HT1080 (cell line): ENCODE results near the gene MTUS2. TPM values are rescaled to one million over a fixed set of nuclear protein-coding genes. Genes with fewer than 3 reads are reported as not detected.

Experiments used
- DNase-seq: peaks from one replicate; pipeline ENCODE4 v3.0.0-alpha.2; 2015; ENCODE audit warnings: low read depth
- total RNA-seq: library from RNA; depleted of rRNA; stranded (reverse); fragments of >200 nt; shearing (Covaris generic); gene quantifications from 2 replicates; pipeline ENCODE4 v1.2.3, GENCODE V29; 2014

MTUS2 gene
- total RNA-seq, 1 experiment from 2014 or later, result 0.19 TPM

GRCh38 chr13:29222458-29222857 is 402.3 kb downstream of the MTUS2 start:
- DNase-seq, result no peak

- DNase-seq, result no peak
Observed at GRCh38 chr13:29224206-29224605, 404.1 kb downstream of the MTUS2 start.

DNA sequence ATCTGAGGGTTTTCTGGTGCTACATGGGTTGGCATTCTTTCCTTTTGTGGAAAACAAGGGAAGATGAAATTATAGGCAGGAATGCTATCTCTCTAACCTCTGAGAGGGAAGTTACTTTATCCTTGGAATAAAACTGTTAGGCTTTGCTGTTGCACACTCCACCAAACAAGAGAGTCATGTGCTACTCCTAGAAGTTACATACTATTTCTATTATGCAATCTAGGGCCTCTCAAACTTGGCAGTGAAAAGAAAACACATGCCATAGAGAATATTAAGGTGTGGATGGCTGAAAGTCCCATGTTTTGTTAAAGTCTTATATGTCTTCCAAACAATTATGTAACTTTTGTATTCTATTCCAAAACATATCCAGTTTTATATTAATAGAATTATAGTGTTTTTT is 407.4 kb downstream of the MTUS2 start:
- no peak for DNase-seq

GRCh38 chr13:29230299-29230845 is 410.2 kb downstream of the MTUS2 start:
- no peak for DNase-seq

GRCh38 chr13:29239653-29240525 is 419.8 kb downstream of the MTUS2 start:
- no peak for DNase-seq

DNA sequence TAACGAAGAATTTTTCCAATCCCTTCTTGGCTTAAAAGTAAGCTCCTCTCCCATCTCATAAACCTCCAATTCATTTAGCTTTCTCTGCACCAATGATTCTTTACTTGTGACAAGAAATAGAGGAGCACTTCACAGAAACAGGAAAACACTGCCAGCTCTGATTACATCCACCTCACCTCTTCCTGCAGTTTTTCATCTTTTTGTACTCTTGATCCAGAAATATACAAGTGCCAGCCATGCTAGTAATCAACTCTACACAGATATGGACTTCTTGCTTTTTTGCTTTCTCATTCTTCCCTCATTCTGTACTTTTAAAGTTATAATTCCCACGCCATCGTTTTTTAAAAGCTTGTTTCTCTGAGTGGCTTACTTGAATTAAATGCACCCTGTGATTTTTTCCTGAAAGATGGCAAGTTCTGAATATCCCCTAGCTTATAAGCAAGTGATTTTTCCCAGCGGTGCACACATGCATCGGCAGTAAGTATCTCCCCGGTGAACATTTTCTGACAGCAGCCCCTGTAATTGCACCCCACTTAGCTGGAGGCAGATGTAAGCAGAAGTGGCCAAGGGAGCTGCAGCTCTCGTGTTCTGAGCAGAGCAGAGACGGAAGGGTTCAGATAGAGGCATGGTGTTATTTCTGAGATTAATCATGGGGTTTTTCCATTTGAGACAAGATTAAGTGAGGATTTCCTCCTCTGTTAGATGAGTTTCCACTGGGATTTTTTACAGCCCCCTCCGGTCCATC is 434.7 kb downstream of the MTUS2 start:
- no peak for DNase-seq

GRCh38 chr13:29255567-29255966 is 435.4 kb downstream of the MTUS2 start:
- no peak for DNase-seq

DNA sequence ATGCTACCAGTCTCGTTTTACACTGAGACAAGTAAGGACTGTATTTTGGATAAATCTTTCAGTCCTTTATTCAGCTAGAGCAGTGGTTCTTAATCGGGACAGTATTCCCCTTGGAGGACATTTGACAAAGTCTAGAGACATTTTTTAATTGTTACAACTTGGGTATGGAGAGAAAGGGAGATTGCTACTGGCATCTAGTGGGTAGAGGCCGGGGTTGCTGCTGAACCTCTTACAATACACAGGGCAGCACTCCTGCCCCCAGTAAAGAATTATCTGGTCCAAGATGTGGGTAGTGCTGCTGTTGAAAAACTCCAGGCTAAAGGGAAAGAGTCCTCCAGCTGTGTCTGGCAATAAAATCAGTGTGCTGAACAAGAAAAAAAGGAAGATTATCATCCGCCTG is 440.5 kb downstream of the MTUS2 start:
- DNase-seq, result peak; percentile 4

- DNase-seq, result no peak
Observed at GRCh38 chr13:29266261-29266660, 446.1 kb downstream of the MTUS2 start.

GRCh38 chr13:29266756-29267733 is 446.9 kb downstream of the MTUS2 start:
- no peak for DNase-seq

- DNase-seq, result no peak
Observed at GRCh38 chr13:29270271-29270985, 450.3 kb downstream of the MTUS2 start.

GRCh38 chr13:29271606-29272005 is 451.5 kb downstream of the MTUS2 start:
- no peak for DNase-seq

DNA sequence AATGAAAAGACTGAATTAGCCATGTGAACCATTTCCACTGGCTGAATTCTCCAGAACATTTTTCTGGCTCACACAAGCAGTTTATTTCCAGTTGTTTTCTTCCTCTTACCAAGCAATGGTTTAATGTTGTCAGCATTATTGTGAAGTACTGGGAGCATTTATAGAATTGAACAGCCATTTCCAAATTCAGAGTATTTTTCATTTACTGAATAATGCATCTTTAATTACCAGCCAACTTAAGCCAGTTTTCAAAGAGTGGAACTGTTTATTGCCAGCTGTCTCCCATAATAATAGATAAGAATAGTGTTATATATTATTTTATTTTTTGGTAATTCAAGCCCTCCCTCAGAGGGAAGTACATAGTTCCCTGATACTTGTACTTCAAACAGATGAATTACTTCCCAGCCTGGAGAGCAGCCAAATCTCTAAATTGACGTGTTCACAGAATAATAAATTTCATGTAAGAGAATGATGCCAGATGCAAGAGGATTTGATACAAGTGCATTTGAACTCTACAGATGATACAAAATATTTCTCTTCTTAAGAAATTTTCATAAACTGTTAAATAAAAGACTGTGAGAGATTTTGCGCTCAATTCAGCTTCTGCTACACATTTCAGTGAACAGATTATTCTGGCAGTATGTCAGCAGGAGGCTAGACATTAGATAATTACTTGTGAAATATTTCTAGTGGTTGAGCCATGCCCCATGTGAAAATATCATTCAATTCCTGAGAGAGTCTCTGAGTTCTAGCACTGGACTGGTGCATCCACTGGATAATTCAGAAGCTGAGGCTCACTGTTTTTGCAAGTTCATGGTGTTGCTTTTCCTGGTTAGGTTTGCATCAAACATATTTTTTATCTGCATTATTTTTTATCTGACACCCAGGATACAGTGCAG is 459.5 kb downstream of the MTUS2 start:
- DNase-seq, result no peak

DNA sequence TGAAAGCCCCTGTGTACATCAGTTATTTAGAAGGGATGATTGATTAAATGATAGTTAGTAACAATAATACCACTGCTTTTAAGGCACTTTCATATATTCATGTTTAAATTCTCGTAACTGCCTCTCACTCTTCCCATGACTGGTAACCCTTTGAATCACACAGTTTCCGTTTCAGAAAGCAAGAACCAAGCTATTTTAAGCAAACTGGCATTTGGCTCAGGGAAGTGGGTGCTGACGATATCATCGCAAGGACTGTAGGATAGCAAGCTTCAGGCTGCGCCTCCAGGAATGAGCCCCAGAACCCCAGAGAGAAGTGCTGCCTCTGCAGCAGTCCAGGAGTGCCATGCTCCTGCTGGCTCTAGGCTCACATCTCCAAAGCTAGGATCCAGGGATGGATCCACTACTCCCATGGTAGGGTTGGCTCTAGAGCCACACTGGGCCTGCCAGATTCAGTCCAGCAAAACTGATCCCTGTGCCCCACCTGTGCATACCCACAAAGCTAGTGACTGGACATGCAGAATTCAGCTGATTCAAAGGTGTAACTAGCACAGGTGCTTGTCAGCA is 461.9 kb downstream of the MTUS2 start:
- DNase-seq, result no peak

DNA sequence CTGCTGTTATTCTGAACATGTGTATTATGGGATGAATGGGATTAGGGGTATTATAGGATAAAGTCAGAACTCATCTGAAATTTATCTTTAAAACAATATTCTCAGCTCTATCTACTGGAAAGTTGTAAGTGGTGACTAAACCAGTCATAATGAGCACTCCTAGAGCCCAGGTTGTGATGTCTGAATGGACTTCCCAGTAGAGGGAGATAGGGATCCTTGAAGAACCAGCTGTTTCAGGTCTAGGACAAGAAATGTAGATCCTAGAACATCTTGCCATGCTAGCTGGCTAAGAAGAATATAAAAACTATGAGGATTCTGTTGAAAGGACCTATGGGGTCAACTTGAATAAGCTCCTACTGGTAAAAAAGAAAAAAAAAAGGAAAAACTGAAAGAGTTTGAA is 464.6 kb downstream of the MTUS2 start:
- no peak for DNase-seq

GRCh38 chr13:29287237-29287636 is 467.1 kb downstream of the MTUS2 start:
- no peak for DNase-seq

- no peak for DNase-seq
Observed at GRCh38 chr13:29292045-29292444, 471.9 kb downstream of the MTUS2 start.

DNA sequence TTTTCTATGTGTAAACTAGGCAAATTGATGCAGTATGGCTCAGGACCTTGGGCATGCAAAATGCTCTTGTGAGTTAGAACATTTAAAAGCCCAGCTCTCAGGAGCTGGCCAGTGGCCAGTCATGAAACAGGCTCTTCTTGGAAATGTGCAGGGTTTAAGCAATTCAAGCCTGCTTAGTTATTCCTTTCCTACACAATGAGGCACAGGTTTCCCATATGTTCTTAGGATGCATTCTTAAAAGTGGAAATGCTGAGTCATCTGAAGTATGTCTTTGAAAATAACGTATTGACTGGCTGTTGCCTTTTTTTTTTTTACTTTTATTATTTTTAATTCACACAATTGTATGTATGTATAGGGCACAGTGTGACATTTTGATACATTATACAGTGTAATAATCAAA is 474.7 kb downstream of the MTUS2 start:
- no peak for DNase-seq

DNA sequence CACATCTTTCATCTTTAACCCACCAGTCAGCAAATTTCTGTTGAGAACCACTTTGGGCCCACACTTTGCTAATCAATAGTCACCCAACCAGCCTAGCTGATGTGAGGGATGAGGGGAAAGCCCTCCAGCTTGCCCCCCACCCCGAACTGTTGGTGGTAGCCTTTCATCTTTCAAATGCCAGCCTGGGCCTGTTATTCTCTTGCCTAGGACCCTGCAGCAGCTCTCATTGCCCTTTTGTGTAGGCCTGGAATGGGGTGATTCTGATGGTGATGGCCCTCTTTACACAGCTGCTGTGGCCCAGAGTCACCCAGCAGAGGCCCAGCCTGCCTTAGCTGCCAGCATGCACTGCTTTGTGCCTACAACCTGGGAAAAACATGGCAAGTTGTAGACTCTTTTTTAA is 480.9 kb downstream of the MTUS2 start:
- DNase-seq, result no peak
